ENCODE data around the gene DMPK. TPM values are rescaled to one million over a fixed set of nuclear protein-coding genes. Genes with fewer than 3 reads are reported as not detected.

DMPK gene
- total RNA-seq, 4 donors from 2014 or later = 18.9 to 32.6 (median 26.3) TPM

GRCh38 chr19:45825917-45826893 is 43.9 kb upstream of the DMPK start:
- Histone ChIP-seq H3K9me3 (no peaks in the 10 kb centered on the region), H3K4me3 (replicated peaks in 1 of 3) (no peak overlapping the region), H3K36me3 (peaks cover 71 to 89% of the 10 kb centered on the region in 2 donors), H3K27me3 (no peaks in the 10 kb centered on the region), H3K27ac (no peak overlapping the region), H3K4me1 (no peaks in the 10 kb centered on the region)
- WGBS, 2 donors = 85 to 86% methylated on average over 20 to 22 of the region's 22 CpGs
- TF ChIP-seq CTCF (IDR thresholded peaks at IDR 0.05) = no peak
- no peak for TF ChIP-seq POLR2A (IDR thresholded peaks at IDR 0.05)
- no peak for DNase-seq
- intact Hi-C loops (cut with DNase I) = no loop called here

GRCh38 chr19:45825263-45825605 is 42.9 kb upstream of the DMPK start:
- peaks cover 61 to 84% of the 10 kb centered on the region in 2 donors for H3K36me3 ChIP-seq

GRCh38 chr19:45824531-45825262 is 42.4 kb upstream of the DMPK start:
- TF ChIP-seq POLR2A (IDR thresholded peaks at IDR 0.05) (no peak), CTCF (IDR thresholded peaks at IDR 0.05) (no peak)
- H3K36me3 ChIP-seq = peaks cover 58 to 78% of the 10 kb centered on the region in 2 donors

More at GRCh38 chr19:45825263-45825605, 42.9 kb upstream of the DMPK start:
- Histone ChIP-seq H3K27ac (no peak overlapping the region), H3K4me3 (replicated peaks in 1 of 3) (no peak overlapping the region), H3K9me3 (no peaks in the 10 kb centered on the region), H3K4me1 (no peaks in the 10 kb centered on the region), H3K27me3 (no peaks in the 10 kb centered on the region)
- intact Hi-C loops (cut with DNase I) = no loop called here
- TF ChIP-seq CTCF (IDR thresholded peaks at IDR 0.05) (no peak), POLR2A (IDR thresholded peaks at IDR 0.05) (no peak)
- WGBS, 2 donors = 96 to 100% methylated on average over 1 to 7 of the region's 8 CpGs
- no peak for DNase-seq

GRCh38 chr19:45824041-45824471 is 41.8 kb upstream of the DMPK start:
- 63 to 83% methylated on average over 8 to 12 of the region's 12 CpGs for WGBS, 2 donors
- TF ChIP-seq CTCF (IDR thresholded peaks at IDR 0.05) (no peak), POLR2A (IDR thresholded peaks at IDR 0.05) (no peak)
- intact Hi-C loops (cut with DNase I) = no loop called here
- Histone ChIP-seq H3K9me3 (no peaks in the 10 kb centered on the region), H3K27me3 (no peaks in the 10 kb centered on the region), H3K27ac (no peak overlapping the region), H3K36me3 (peaks cover 52 to 72% of the 10 kb centered on the region in 2 donors), H3K4me3 (replicated peaks in 1 of 3) (no peak overlapping the region), H3K4me1 (no peaks in the 10 kb centered on the region)
- DNase-seq = peak in 1 of 2 donors; percentile 21

More at GRCh38 chr19:45824531-45825262, 42.4 kb upstream of the DMPK start:
- Histone ChIP-seq H3K4me1 (no peaks in the 10 kb centered on the region), H3K4me3 (replicated peaks in 1 of 3) (no peak overlapping the region), H3K27me3 (no peaks in the 10 kb centered on the region), H3K9me3 (no peaks in the 10 kb centered on the region), H3K27ac (no peak overlapping the region)
- no peak for DNase-seq
- intact Hi-C loops (cut with DNase I) = no loop called here
- WGBS, 2 donors = 84 to 88% methylated on average over 17 to 26 of the region's 26 CpGs
